ENCODE results near the gene FTSJ1.
"Not testable (repeated sequence)": the region's sequence is repeated elsewhere in the genome, so short reads cannot be mapped to it uniquely, and the experiment has no call there.

The FTSJ1 gene

DNA sequence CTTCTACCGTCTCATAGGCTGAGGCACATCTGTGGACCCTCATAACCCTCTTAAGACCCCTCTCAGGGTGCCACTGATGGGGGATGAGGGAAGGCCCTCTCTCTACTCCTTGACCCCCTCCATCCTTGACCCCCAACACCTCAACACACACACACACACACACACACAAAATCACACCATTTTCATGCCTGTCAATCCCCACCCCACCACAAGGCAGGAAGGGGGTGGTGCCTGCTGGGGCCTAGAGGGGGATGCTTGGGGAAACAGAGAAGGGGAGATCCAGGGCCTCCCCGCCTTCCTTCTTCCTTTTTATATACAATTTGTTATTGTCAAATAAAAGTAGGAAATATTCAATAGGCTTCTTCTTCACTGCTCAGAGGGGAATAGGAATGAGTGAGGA, 44.5 kb downstream of the FTSJ1 start:
- Mint-ChIP-seq H3K27me3 (no peaks in the 10 kb centered on the region), H3K9me3 (no peaks in the 10 kb centered on the region), H3K4me3 (peak overlapping the region; percentile 84), H3K4me1 (peaks cover 17% of the 10 kb centered on the region), H3K27ac (peak overlapping the region; percentile 95), H3K36me3 (peaks cover 14% of the 10 kb centered on the region)
- no peak for ATAC-seq

DNA sequence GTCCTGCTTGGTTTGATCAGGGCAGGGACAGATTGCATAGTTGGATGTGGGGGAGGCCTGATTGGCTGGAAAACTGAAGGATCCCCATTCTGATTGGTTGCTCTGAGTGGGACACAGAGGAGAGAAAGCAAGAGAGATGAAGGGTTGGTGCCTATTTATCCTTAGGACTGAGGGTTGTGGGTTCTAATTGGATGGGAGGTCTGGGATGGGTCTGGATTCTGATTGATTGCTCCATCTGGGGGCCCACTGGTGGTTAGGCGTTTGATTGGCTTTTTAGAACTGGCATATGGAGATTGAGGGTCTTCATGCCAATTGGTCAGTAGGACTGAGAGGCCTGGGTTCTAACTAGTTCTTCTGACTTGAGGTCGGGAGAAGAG, 45.0 kb downstream of the FTSJ1 start:
- H3K27me3 Mint-ChIP-seq = no peaks in the 10 kb centered on the region
- H3K27ac Mint-ChIP-seq = peak overlapping the region; percentile 95
- no peaks in the 10 kb centered on the region for H3K9me3 Mint-ChIP-seq
- H3K4me3 Mint-ChIP-seq = peak overlapping the region; percentile 84
- H3K36me3 Mint-ChIP-seq = peaks cover 10% of the 10 kb centered on the region
- peaks cover 17% of the 10 kb centered on the region for H3K4me1 Mint-ChIP-seq
- ATAC-seq = no peak

DNA sequence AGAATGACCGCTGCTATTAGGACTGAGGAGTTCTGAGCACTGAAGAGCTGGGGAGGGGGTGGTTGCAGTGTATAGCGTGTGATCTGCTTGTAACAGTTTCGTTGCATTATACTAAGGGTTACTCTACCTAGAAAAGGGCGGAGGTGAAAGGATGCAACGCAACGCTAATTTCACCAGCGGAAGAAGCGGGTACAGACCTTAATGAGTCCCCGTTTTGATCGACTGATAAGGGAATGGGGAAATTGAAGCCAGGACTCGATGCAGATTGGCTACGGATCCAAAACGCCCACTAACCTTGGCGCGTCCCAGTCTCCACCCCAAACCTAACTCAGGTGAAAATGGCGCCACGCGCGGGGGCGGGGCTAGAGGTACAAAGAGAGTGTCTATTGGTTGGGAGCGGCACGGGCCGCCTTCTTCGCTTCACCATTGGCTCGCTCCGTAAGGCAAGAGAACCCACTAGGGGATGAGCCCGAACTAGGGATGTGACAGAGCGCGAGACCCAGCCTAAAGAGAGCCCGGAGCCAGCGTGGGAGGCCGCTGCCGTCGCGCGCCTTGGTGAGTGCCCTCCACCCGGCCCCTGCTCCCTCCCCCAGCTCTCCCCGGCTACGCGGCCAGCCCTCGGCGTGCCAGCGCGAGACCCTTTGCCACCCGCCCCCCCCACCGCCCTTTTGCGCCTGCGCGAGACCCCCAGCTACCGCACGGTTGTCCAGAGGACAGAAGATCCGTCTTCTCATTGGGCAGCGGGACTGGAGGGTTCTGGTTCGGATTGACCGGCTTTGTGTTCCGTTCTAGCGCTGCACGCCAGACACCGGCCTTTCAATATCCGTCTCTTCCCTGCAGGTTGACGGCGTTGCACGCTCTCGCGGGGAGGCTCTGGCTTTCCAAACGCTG, 45.6 kb downstream of the FTSJ1 start, which contains the start of gene EBP:
TSS of gene EBP (plus strand) at position 456 of the 891 bp plus-strand sequence. CDS start 1,964 bp downstream, outside the sequence.
- H3K9me3 Mint-ChIP-seq = no peaks in the 10 kb centered on the region

DNA sequence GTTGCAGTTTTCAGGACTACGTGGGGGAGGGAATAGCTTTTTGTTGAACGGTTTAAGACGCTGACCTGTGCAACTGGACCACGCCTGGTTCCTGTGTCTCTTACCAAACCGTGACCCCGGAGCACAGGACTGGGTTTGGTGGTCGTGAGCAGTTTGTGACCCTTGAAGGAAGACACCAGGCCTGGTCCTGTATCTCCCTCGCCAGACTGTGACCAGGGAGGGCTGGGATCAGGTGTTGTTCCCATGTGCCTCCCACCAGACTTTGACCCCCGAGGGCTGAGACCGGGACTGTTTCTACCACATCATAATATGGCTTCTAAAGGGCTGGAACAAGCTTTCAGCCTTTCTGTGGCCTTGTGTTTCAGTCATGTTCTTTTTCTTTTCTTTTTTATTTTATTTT, 46.3 kb downstream of the FTSJ1 start:
- Mint-ChIP-seq H3K27ac (peak overlapping the region; percentile 95), H3K4me3 (peak overlapping the region; percentile 84), H3K27me3 (no peaks in the 10 kb centered on the region), H3K36me3 (peaks cover 11% of the 10 kb centered on the region), H3K9me3 (no peaks in the 10 kb centered on the region), H3K4me1 (peaks cover 23% of the 10 kb centered on the region)
- no peak for ATAC-seq

More for the DNA sequence above, 45.6 kb downstream of the FTSJ1 start, which contains the start of gene EBP:
- ATAC-seq = peak; percentile 100
- Mint-ChIP-seq H3K4me3 (peak within 1 kb of the TSS; percentile 84), H3K27me3 (no peaks in the 10 kb centered on the region), H3K4me1 (peaks cover 21% of the 10 kb centered on the region), H3K36me3 (peaks cover 8% of the 10 kb centered on the region), H3K27ac (peak within 1 kb of the TSS; percentile 95)

DNA sequence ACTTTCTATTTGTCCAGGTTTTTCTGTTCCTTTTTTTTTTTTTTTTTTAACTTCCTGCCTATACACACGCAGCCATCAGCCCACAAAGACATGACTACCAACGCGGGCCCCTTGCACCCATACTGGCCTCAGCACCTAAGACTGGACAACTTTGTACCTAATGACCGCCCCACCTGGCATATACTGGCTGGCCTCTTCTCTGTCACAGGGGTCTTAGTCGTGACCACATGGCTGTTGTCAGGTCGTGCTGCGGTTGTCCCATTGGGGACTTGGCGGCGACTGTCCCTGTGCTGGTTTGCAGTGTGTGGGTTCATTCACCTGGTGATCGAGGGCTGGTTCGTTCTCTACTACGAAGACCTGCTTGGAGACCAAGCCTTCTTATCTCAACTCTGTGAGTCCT, 47.7 kb downstream of the FTSJ1 start:
- Mint-ChIP-seq H3K36me3 (peaks cover 18% of the 10 kb centered on the region), H3K4me3 (peak overlapping the region; percentile 47), H3K27ac (no peak overlapping the region), H3K4me1 (peaks cover 23% of the 10 kb centered on the region), H3K27me3 (no peaks in the 10 kb centered on the region), H3K9me3 (no peaks in the 10 kb centered on the region)
- no peak for ATAC-seq

DNA sequence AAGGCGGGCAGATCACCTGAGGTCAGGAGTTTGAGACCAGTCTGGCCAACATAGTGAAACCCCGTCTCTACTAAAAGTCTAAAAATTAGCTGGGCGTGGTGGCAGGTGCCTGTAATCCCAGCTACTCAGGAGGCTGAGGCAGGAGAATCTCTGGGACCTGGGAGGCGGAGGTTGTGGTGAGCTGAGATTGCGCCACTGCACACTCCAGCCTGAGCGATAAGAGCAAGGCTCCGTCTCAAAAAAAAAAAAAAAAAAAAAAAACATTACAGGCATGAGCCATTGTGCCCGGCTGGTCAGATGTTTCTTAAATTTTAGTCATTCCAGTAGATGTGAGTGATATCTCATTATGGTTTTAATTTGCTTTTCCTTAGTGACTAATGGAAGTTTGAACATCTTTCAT, 49.9 kb downstream of the FTSJ1 start:
- not testable (repeated sequence) for ATAC-seq, H3K27ac Mint-ChIP-seq, H3K9me3 Mint-ChIP-seq, H3K27me3 Mint-ChIP-seq, H3K4me3 Mint-ChIP-seq
- Mint-ChIP-seq H3K4me1 (peaks cover 16% of the 10 kb centered on the region), H3K36me3 (peaks cover 21% of the 10 kb centered on the region)

DNA sequence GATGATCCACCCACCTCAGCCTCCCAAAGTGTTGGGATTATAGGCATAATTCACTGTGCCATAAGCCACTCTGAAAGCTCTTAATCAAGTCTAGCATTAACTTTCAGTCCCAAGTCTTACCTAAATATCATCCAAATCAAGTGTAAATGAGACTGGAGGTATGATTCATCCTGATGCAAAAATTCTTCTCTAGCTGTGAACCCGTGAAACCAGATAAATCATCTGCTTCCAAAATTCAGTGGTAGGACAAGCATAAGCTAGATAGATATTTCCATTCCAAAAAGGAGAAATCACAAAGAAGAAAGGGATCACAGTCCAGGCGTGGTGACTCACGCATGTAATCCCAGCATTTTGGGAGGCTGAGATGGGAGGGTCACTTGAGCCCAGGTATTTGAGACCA, 54.7 kb downstream of the FTSJ1 start:
- Mint-ChIP-seq H3K4me1 (peaks cover 6% of the 10 kb centered on the region), H3K27ac (no peak overlapping the region), H3K36me3 (peaks cover 23% of the 10 kb centered on the region)

DNA sequence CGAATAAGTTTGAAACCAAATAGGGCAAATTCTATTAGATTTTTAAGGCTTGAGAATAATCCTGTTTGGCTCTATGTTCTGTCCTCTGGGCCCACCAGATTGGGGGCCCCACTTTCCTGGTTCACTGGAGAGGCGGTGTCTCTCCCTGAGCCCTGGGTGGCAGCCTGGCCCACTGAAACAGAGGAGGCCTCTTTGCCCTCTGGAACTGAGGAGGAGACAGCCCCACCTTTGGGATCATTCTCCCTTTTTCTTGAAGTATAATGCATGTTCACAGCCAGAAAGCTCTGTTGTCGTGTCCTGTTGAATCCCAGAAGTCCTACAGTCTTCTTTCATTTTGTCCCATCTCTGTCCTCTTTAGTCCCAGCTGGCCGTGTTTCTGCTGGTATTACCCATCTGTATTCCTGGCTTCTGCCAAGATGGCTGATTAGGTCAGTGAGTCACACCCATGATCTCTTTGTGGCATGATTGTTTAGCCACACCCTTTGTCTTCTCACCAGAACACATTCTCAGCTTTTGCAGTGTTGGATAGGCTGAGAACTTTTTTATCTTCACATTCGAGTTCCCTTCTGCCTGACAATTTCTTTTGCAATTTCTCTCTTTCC, 55.5 kb downstream of the FTSJ1 start:
- no peak for ATAC-seq
- H3K27ac Mint-ChIP-seq = no peak overlapping the region
- no peaks in the 10 kb centered on the region for H3K9me3 Mint-ChIP-seq
- H3K27me3 Mint-ChIP-seq = no peaks in the 10 kb centered on the region
- peaks cover 20% of the 10 kb centered on the region for H3K36me3 Mint-ChIP-seq
- peaks cover 4% of the 10 kb centered on the region for H3K4me1 Mint-ChIP-seq
- no peak overlapping the region for H3K4me3 Mint-ChIP-seq

More for the DNA sequence above, 54.7 kb downstream of the FTSJ1 start:
- Mint-ChIP-seq H3K27me3 (no peaks in the 10 kb centered on the region), H3K4me3 (no peak overlapping the region), H3K9me3 (no peaks in the 10 kb centered on the region)
- ATAC-seq = no peak

DNA sequence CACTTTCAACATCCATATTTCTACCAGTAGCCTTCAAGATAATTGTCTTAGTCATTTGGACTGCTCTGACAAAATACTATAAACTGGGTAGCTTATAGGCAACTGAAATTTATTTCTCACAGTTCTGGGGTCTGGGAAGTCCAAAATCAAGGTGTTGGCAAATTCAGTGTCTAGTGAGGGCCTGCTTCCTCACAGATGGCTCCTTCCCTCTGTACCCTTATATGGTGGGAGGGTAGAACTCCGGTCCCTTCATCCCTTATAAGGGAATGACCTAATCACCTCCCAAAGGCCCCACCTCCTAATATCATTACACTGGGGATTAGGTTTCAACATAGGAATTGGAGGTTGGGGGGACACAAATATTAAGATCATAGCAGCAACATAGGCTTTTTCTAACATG, 56.2 kb downstream of the FTSJ1 start:
- Mint-ChIP-seq H3K36me3 (peaks cover 16% of the 10 kb centered on the region), H3K27ac (no peak overlapping the region), H3K4me3 (no peak overlapping the region), H3K9me3 (no peaks in the 10 kb centered on the region), H3K27me3 (no peaks in the 10 kb centered on the region), H3K4me1 (no peaks in the 10 kb centered on the region)
- ATAC-seq = no peak

DNA sequence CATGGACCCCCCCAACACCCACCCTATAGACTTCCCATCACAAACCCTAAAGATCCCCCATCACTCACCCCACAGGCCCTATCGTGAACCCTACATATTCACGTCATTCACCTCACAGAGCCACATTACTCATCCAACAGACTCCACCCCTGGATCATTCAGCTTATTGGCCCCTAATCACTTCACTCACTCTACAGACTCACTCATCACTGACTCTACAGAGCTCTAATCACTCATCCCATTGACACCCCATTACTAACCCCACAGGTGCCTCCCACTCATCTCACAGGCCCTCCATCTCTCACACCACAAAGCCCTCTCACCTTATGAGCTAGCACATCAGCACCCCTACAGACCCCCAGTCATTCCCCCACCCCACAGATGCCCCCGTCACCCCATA, 57.2 kb downstream of the FTSJ1 start:
- H3K4me1 Mint-ChIP-seq = no peaks in the 10 kb centered on the region
- no peak for ATAC-seq
- peaks cover 15% of the 10 kb centered on the region for H3K36me3 Mint-ChIP-seq
- no peak overlapping the region for H3K4me3 Mint-ChIP-seq
- no peaks in the 10 kb centered on the region for H3K27me3 Mint-ChIP-seq
- H3K9me3 Mint-ChIP-seq = no peaks in the 10 kb centered on the region
- H3K27ac Mint-ChIP-seq = no peak overlapping the region
